RWPE1 (cell line): ENCODE data around the gene ATP8A2.

Experiments used
- CTCF ChIA-PET: fragments of 350-600 bp; sonication (Branson Sonifier 250); formaldehyde crosslinking; extraction: SDS; loops from one replicate; lab custom pipeline; 2021; lab: Yijun Ruan, JAX
- POLR2A ChIA-PET: fragments of 400-600 bp; formaldehyde crosslinking; extraction: SDS; loops from one replicate; lab custom pipeline; 2020; ENCODE audit warnings: antibody characterized with exemption; ENCODE audit not compliant: low non-redundant PET; lab: Yijun Ruan, JAX
- DNase-seq: peaks from one replicate; pipeline ENCODE4 v3.0.0; 2012; ENCODE audit warnings: low spot score
- H3K27ac ChIP-seq: fragments of 450-650 bp; 2 replicates; pipeline ENCODE4 v1.5.1; 2017
- TF ChIP-seq, protein P1 (sequence below): fragments of 450-650 bp; conservative IDR thresholded peaks from 2 replicates; pipeline ENCODE4 v1.5.1; 2017; ENCODE audit warnings: low read depth, mild to moderate bottlenecking

The ATP8A2 gene

DNA sequence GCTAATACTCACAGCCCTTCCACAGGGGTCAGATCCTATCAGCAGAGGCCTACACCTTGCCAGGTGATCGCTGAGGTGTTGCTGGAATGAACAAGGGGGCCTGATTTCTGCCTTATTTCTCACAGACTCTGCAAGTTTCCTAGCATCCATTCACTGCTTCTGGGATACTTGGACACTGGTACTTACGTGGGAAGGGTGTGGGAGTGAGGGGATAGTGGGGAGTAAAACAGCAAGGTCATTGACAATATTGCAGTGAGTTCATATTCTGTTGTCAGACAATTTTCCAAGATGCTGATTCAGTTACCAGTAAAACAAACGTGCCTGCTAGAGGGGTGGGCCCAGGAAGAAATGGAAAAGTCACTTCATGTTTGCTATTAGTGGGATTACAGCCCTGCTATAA, 403.5 kb downstream of the ATP8A2 start:
- ChIA-PET POLR2A (no interaction called here), CTCF (no interaction called here)
- no peak for DNase-seq
- TF ChIP-seq, protein P1, sequence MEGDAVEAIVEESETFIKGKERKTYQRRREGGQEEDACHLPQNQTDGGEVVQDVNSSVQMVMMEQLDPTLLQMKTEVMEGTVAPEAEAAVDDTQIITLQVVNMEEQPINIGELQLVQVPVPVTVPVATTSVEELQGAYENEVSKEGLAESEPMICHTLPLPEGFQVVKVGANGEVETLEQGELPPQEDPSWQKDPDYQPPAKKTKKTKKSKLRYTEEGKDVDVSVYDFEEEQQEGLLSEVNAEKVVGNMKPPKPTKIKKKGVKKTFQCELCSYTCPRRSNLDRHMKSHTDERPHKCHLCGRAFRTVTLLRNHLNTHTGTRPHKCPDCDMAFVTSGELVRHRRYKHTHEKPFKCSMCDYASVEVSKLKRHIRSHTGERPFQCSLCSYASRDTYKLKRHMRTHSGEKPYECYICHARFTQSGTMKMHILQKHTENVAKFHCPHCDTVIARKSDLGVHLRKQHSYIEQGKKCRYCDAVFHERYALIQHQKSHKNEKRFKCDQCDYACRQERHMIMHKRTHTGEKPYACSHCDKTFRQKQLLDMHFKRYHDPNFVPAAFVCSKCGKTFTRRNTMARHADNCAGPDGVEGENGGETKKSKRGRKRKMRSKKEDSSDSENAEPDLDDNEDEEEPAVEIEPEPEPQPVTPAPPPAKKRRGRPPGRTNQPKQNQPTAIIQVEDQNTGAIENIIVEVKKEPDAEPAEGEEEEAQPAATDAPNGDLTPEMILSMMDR = no peak
- no peak overlapping the region for H3K27ac ChIP-seq

DNA sequence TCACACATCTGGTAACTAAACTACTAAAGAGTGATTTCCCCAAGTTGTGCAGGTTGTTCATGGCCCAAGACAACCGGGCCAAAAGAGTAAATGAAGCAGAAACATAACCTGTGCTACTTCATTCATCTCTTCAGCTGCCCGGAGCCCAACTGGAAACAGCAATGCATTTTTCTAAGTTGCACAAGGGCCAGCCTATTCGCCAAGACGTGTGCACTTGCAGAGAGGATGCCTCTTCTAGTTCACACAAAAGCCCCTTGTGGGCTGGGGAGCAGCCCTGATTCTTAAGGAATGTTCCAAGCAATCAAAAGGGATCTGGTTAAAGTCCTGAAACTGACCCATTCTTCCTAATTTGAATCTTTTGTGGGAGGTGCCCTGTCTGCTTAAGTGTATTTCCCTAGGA, 404.2 kb downstream of the ATP8A2 start:
- no peak for DNase-seq
- no peak overlapping the region for H3K27ac ChIP-seq
- TF ChIP-seq, protein P1 = no peak
- ChIA-PET POLR2A (no interaction called here), CTCF (no interaction called here)

DNA sequence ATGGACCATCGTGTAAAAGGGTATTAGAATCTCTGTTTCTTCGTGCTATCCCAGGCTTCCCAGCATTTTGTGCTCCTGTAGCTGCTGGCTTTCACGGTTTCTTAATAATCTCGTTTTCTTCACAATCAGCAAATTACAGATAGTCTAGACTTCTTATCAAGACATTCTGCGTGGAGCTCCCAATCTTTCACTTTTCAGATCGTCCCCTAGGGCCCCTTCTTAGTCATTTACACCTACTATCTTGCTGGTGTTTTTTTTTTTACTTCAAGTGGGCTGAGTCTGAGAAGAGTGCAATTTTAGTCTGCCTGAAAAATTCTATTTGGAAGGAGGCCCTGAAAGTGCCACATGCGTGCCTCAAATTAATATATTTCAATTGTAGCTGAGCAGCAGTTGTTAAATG, 404.9 kb downstream of the ATP8A2 start:
- no peak overlapping the region for H3K27ac ChIP-seq
- CTCF ChIA-PET = no interaction called here
- POLR2A ChIA-PET = no interaction called here
- no peak for DNase-seq
- TF ChIP-seq, protein P1 = no peak

DNA sequence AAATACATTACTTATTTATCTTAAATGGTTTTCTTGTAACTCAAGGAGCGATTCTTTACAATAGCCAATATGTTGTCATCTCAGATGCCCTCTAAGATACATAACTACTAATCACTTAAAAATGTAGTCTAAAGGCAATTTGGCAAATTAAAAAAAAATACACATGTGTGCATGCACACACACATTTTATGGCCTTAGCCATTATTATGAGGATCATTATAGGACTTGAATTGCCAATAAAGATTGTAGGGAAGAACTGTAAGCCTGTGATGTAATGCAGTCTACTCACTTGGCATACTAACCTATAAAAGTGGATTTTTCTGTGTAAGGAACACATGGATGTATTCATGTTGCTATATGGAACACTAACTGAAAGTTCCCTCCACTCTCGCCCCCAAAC, 405.7 kb downstream of the ATP8A2 start:
- TF ChIP-seq, protein P1 = no peak
- H3K27ac ChIP-seq = no peak overlapping the region
- CTCF ChIA-PET = no interaction called here
- DNase-seq = no peak
- POLR2A ChIA-PET = no interaction called here

DNA sequence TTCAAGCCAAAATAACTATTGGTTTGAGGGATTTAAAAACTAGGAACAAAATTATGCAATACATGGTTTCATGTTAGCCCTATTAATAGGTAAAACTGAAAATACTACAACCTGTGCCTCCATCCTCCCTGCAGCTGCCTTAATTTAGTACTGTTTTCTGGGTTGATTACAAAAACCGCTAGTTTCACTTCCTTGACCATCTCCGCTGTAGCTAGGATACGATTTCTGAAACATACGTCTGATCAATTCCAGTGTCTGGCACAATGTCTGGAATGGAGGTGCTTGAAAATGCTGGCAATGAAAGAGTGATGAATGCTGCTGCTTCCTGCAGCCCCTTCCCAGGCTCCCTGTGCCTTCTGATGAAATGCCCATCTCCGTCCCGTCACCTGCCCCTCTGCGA, 406.6 kb downstream of the ATP8A2 start:
- DNase-seq = no peak
- TF ChIP-seq, protein P1 = no peak
- ChIA-PET POLR2A (no interaction called here), CTCF (interaction anchor here (0.6 kb wide), 1 partner anchor 293 kb away, joined by 4 read pairs; no protein-coding TSS in a partner anchor)
- H3K27ac ChIP-seq = no peak overlapping the region

DNA sequence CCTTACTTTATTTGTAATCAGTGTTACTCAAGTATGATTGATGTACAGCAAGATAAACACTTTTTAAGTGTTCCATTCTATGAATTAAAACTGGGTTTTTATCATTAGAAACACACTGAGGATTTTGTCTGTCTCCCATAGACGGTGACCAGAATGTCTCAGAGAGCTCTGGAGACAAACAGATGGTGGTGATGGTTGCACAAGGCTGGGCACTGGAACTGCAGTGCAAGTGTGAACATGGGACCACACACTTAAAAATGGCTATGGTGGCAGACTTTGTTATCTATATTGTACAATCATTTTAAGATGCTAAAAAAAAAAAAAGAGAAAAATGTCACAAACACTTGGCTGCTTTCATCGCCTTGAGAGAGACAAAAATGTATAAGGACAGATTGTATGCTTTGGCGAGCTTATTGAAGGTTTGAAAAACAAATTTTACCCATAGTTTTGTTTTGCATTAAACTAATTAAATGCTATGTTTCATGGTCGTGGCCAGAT, 407.1 kb downstream of the ATP8A2 start:
- no peak for DNase-seq
- ChIA-PET POLR2A (no interaction called here), CTCF (interaction anchor here (0.6 kb wide), 1 partner anchor 293 kb away, joined by 4 read pairs; no protein-coding TSS in a partner anchor)
- no peak overlapping the region for H3K27ac ChIP-seq
- TF ChIP-seq, protein P1 = no peak

DNA sequence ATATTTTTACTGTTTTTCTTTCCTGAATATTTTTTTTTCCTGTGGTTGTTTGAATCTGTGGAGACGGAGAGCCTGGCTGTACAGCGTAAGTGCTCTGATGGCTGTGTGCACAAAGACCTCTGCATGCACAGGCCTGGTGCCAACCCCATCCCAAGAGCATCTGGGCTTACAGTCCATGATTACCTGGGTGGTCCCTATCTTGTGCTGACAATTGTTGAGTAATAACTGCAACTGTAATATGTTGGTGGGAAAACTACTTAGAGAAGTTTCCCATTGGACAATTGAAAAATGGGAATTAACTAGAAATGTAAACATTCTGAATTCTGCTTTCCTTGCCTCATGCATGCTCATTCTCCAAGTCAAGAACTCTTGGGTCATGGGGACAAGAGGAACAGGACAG, 411.3 kb downstream of the ATP8A2 start:
- no peak for DNase-seq
- CTCF ChIA-PET = no interaction called here
- no peak overlapping the region for H3K27ac ChIP-seq
- POLR2A ChIA-PET = no interaction called here
- TF ChIP-seq, protein P1 = no peak
